WTC11 (cell line): Measurements from ENCODE around the gene MAPKAP1. TPM values are rescaled to one million over a fixed set of nuclear protein-coding genes. Genes with fewer than 3 reads are reported as not detected.

ENCODE experiments used
- ATAC-seq: fragments of 200-7000 bp; cut with Tn5 transposase; 2 replicates; pipeline ENCODE4 v1.10.0; 2021; ENCODE audit warnings: mild to moderate bottlenecking, moderate library complexity
- CTCF ChIA-PET: fragments of 300-600 bp; sonication (Branson Sonifier 250); formaldehyde crosslinking; loops from one replicate; lab custom pipeline; 2021; ENCODE audit warnings: antibody characterized with exemption; lab: Charles Lee
- POLR2A ChIA-PET: fragments of 350-600 bp; sonication (Branson Sonifier 250); formaldehyde crosslinking; loops from one replicate; lab custom pipeline; 2021; ENCODE audit warnings: antibody characterized with exemption; lab: Charles Lee
- DNase-seq: peaks from one replicate; pipeline ENCODE4 v3.0.0; 2021; ENCODE audit warnings: low spot score
- H3K27ac Mint-ChIP-seq: 2 replicates; pipeline ENCODE4 v1.8.0; 2021; ENCODE audit warnings: mixed read lengths
- H3K27me3 Mint-ChIP-seq: 2 replicates; pipeline ENCODE4 v1.8.0; 2021; ENCODE audit warnings: low read depth, mild to moderate bottlenecking, moderate library complexity, mixed read lengths
- H3K36me3 Mint-ChIP-seq: 2 replicates; pipeline ENCODE4 v1.8.0; 2021; ENCODE audit warnings: mixed read lengths
- H3K4me1 Mint-ChIP-seq: 2 replicates; pipeline ENCODE4 v1.8.0; 2022; ENCODE audit warnings: mixed read lengths
- H3K4me3 Mint-ChIP-seq: 2 replicates; pipeline ENCODE4 v1.8.0; 2021; ENCODE audit warnings: mild to moderate bottlenecking, moderate library complexity, mixed read lengths
- H3K9me3 Mint-ChIP-seq: 2 replicates; pipeline ENCODE4 v1.8.0; 2021; ENCODE audit warnings: mixed read lengths
- CREB1 ChIP-seq: sonication (generic); formaldehyde crosslinking; IDR thresholded peaks from 2 replicates; pipeline ENCODE4 v1.8.0; 2023; ENCODE audit warnings: mild to moderate bottlenecking, missing genetic modification reagents
- ETV6 ChIP-seq: sonication (generic); formaldehyde crosslinking; IDR thresholded peaks from 2 replicates; pipeline ENCODE4 v1.8.1; 2022; ENCODE audit warnings: mild to moderate bottlenecking, missing genetic modification reagents
- GABPB1 ChIP-seq: sonication (generic); formaldehyde crosslinking; IDR thresholded peaks from 2 replicates; pipeline ENCODE4 v1.8.1; 2023; ENCODE audit warnings: mild to moderate bottlenecking, missing genetic modification reagents
- GRHL2 ChIP-seq: fragments of 250-450 bp; sonication (Bioruptor Pico); IDR thresholded peaks from 2 replicates; pipeline ENCODE4 v1.8.0; 2022; ENCODE audit warnings: mild to moderate bottlenecking, moderate library complexity; ENCODE audit not compliant: insufficient replicate concordance, severe bottlenecking
- GTF2I ChIP-seq: fragments of 250-450 bp; sonication (Bioruptor Pico); conservative IDR thresholded peaks from 2 replicates; pipeline ENCODE4 v1.4.0; 2021; ENCODE audit warnings: mild to moderate bottlenecking
- IRF2 ChIP-seq: sonication (generic); formaldehyde crosslinking; IDR thresholded peaks from 2 replicates; pipeline ENCODE4 v1.8.0; 2022; ENCODE audit warnings: low read depth, missing genetic modification reagents, borderline replicate concordance
- MYBL2 ChIP-seq: sonication (generic); formaldehyde crosslinking; IDR thresholded peaks from 2 replicates; pipeline ENCODE4 v1.8.1; 2023; ENCODE audit warnings: mild to moderate bottlenecking, moderate library complexity, missing genetic modification reagents
- NFE2L1 ChIP-seq: sonication (generic); formaldehyde crosslinking; IDR thresholded peaks from 2 replicates; pipeline ENCODE4 v1.8.1; 2023; ENCODE audit warnings: missing genetic modification reagents
- NR3C1 ChIP-seq: sonication (generic); formaldehyde crosslinking; conservative IDR thresholded peaks from 2 replicates; pipeline ENCODE4 v1.8.1; 2023; ENCODE audit warnings: low read depth, mild to moderate bottlenecking, missing genetic modification reagents
- PRRX2 ChIP-seq: fragments of 250-450 bp; sonication (Bioruptor Pico); IDR thresholded peaks from 2 replicates; pipeline ENCODE4 v1.8.0; 2021; ENCODE audit warnings: mild to moderate bottlenecking
- RELA ChIP-seq: sonication (generic); formaldehyde crosslinking; IDR thresholded peaks from 2 replicates; pipeline ENCODE4 v1.8.1; 2022; ENCODE audit warnings: missing genetic modification reagents, mild to moderate bottlenecking, borderline replicate concordance
- RORB ChIP-seq: fragments of 250-450 bp; sonication (Bioruptor Pico); IDR thresholded peaks from 2 replicates; pipeline ENCODE4 v1.9.0; 2021; ENCODE audit warnings: mild to moderate bottlenecking
- TEAD1 ChIP-seq: sonication (generic); formaldehyde crosslinking; IDR thresholded peaks from 2 replicates; pipeline ENCODE4 v1.8.0; 2022; ENCODE audit warnings: mild to moderate bottlenecking, missing genetic modification reagents
- ZBTB21 ChIP-seq: sonication (generic); formaldehyde crosslinking; IDR thresholded peaks from 2 replicates; pipeline ENCODE4 v1.8.1; 2023; ENCODE audit warnings: mild to moderate bottlenecking, missing genetic modification reagents, borderline replicate concordance
- ZNF121 ChIP-seq: sonication (generic); formaldehyde crosslinking; IDR thresholded peaks from 2 replicates; pipeline ENCODE4 v1.8.0; 2023; ENCODE audit warnings: missing genetic modification reagents
- ZNF138 ChIP-seq: sonication (generic); formaldehyde crosslinking; conservative IDR thresholded peaks from 2 replicates; pipeline ENCODE4 v1.8.1; 2022; ENCODE audit warnings: mild to moderate bottlenecking, moderate library complexity, missing genetic modification reagents
- ZNF219 ChIP-seq: sonication (generic); formaldehyde crosslinking; IDR thresholded peaks from 2 replicates; pipeline ENCODE4 v1.8.0; 2023; ENCODE audit warnings: missing genetic modification reagents, mild to moderate bottlenecking, borderline replicate concordance
- ZNF317 ChIP-seq: sonication (generic); formaldehyde crosslinking; IDR thresholded peaks from 2 replicates; pipeline ENCODE4 v1.8.1; 2023; ENCODE audit warnings: low read depth, mild to moderate bottlenecking, moderate library complexity, missing genetic modification reagents, borderline replicate concordance
- ZNF423 ChIP-seq: fragments of 250-450 bp; sonication (Bioruptor Pico); IDR thresholded peaks from 2 replicates; pipeline ENCODE4 v2.1.2; 2022; ENCODE audit warnings: mild to moderate bottlenecking, moderate library complexity
- total RNA-seq: library from RNA; stranded (reverse); gene quantifications from 3 replicates; pipeline ENCODE4 v1.2.3, GENCODE V29; 2021
- TF ChIP-seq, protein P1 (sequence below): sonication (generic); formaldehyde crosslinking; IDR thresholded peaks from 2 replicates; pipeline ENCODE4 v1.8.1; 2023; ENCODE audit warnings: mild to moderate bottlenecking, missing genetic modification reagents, moderate library complexity
- TF ChIP-seq, protein P2 (sequence below): sonication (generic); formaldehyde crosslinking; IDR thresholded peaks from 2 replicates; pipeline ENCODE4 v1.8.1; 2023; ENCODE audit warnings: mild to moderate bottlenecking, missing genetic modification reagents
- TF ChIP-seq, protein P3 (sequence below): sonication (generic); formaldehyde crosslinking; IDR thresholded peaks from 2 replicates; pipeline ENCODE4 v1.8.0; 2023; ENCODE audit warnings: missing genetic modification reagents, mild to moderate bottlenecking, borderline replicate concordance

Gene MAPKAP1
- total RNA-seq, 1 experiment from 2014 or later: 111 TPM

DNA sequence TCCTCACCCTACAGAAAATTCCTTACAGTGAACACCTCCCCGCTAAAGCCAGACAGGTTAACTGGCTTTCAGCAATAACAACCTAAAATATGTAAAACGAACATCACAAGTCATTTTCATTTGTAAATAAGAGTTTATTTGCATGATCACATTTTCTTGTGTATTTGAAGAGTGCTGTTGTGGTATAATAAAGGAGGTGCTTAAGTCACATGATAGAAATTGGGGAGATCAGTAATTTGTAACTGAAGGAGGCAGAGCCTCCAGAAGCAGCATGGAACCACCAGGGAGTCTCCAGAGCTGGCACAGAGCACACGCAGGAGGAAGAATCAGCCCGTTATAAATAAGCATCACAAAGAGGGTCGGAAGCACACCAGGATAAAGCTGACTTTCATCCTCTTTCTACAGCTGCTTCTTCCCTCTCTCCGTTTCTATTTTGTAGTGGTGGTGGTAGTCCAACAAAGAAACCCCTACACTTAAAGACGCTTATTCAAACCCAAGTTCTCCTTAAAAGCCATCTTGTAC lies 210.6 kb downstream of the MAPKAP1 start:
- peaks cover 40% of the 10 kb centered on the region for H3K4me1 Mint-ChIP-seq

DNA sequence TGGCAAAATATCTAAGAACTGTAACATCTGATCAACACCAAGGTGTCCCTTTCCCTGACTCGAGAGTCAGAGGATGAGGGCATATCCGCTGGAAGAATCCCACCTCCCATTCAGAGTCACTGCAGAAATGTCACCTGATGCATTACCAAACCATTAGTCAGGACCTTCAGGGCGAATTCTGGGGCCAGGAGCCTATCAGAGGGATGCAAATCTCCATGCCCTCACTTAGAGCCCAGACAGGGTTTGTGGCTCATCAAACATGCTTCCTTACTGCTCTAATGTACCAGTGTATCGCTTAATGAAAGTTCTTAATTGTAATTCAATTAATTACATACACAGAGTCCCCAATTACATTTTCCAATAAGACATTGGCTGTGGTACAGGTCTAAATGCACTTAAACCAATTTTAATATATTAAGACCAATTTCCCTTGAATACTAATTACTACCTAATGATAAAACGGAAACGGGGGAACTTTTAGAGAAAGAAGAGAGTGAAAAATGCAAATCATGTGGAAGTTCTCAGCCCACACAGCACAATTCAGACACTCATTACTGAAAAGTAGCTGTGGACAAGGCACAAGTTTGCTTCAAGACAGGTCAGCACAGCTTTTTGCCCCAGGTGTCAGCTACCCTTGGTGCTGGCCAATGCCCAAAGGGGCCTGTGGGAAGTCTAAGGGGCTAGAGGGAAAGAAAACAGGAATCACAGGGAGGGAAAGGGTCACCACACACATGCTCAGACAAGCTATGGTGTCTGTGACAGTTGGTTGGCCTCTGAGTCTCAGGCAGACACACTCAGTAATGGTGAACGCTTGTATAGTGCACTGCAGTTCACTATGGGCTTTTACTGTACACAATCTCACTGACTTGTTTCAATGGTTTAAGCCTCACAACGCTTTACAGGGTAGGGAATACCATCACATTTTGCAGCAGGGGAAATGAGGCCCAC lies 211.6 kb downstream of the MAPKAP1 start:
- DNase-seq: no peak
- ChIA-PET POLR2A (no interaction called here), CTCF (no interaction called here)
- TF ChIP-seq, protein P1, sequence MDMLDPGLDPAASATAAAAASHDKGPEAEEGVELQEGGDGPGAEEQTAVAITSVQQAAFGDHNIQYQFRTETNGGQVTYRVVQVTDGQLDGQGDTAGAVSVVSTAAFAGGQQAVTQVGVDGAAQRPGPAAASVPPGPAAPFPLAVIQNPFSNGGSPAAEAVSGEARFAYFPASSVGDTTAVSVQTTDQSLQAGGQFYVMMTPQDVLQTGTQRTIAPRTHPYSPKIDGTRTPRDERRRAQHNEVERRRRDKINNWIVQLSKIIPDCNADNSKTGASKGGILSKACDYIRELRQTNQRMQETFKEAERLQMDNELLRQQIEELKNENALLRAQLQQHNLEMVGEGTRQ (CRISPR knock-in tag): 0 out of 2 replicates have a peak, but pooled peaks have one; percentile 13
- TF ChIP-seq RELA (CRISPR knock-in tag): no peak
- Mint-ChIP-seq H3K27ac (0 out of 2 replicates have a peak overlapping the region, but pooled peaks have one; percentile 7), H3K4me1 (peaks cover 40% of the 10 kb centered on the region), H3K4me3 (no peak overlapping the region), H3K9me3 (no peaks in the 10 kb centered on the region), H3K36me3 (no peaks in the 10 kb centered on the region), H3K27me3 (no peaks in the 10 kb centered on the region)
- ATAC-seq: peak; percentile 49; the same call in 1 of the 2 replicates

More for the DNA sequence above, 210.6 kb downstream of the MAPKAP1 start:
- Mint-ChIP-seq H3K9me3 (no peaks in the 10 kb centered on the region), H3K4me3 (no peak overlapping the region), H3K27ac (peak overlapping the region; percentile 85), H3K36me3 (no peaks in the 10 kb centered on the region), H3K27me3 (no peaks in the 10 kb centered on the region)
- ChIA-PET CTCF (interaction anchor here (1.3 kb wide), 1 partner anchor 62 kb away, joined by 3 read pairs; no protein-coding TSS in a partner anchor), POLR2A (no interaction called here)
- peak; percentile 67 for ATAC-seq
- no peak for DNase-seq
- TF ChIP-seq CREB1 (CRISPR knock-in tag) (no peak), ZBTB21 (CRISPR knock-in tag) (no peak), MYBL2 (CRISPR knock-in tag) (no peak), ZNF423 (CRISPR knock-in tag) (0 out of 2 replicates have a peak, but pooled peaks have one; percentile 7), ETV6 (CRISPR knock-in tag) (peak; percentile 67; the same call in 1 of the 2 replicates)
- TF ChIP-seq, protein P1 (CRISPR knock-in tag): peak; percentile 67
- TF ChIP-seq, protein P2, sequence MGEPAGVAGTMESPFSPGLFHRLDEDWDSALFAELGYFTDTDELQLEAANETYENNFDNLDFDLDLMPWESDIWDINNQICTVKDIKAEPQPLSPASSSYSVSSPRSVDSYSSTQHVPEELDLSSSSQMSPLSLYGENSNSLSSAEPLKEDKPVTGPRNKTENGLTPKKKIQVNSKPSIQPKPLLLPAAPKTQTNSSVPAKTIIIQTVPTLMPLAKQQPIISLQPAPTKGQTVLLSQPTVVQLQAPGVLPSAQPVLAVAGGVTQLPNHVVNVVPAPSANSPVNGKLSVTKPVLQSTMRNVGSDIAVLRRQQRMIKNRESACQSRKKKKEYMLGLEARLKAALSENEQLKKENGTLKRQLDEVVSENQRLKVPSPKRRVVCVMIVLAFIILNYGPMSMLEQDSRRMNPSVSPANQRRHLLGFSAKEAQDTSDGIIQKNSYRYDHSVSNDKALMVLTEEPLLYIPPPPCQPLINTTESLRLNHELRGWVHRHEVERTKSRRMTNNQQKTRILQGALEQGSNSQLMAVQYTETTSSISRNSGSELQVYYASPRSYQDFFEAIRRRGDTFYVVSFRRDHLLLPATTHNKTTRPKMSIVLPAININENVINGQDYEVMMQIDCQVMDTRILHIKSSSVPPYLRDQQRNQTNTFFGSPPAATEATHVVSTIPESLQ (CRISPR knock-in tag): no peak

DNA sequence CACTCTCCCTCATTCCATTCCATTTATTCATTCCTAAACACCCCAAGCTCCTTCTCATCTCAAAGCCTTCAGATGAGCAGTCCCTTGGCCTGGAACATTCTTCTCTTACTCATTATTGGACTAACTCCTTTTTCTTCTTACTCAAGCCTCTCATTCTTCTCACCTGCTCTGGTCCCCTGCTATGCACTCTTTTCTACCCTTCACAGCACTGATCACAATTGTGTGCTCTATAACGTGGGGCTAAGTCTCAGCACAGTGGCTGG lies 212.4 kb downstream of the MAPKAP1 start:
- no peaks in the 10 kb centered on the region for H3K9me3 Mint-ChIP-seq
- peak overlapping the region; percentile 29; the same call in 1 of the 2 replicates for H3K27ac Mint-ChIP-seq
- H3K27me3 Mint-ChIP-seq: no peaks in the 10 kb centered on the region
- CTCF ChIA-PET: no interaction called here
- no peak for ATAC-seq
- no peak overlapping the region for H3K4me3 Mint-ChIP-seq
- POLR2A ChIA-PET: no interaction called here
- H3K4me1 Mint-ChIP-seq: peaks cover 40% of the 10 kb centered on the region
- DNase-seq: no peak
- H3K36me3 Mint-ChIP-seq: no peaks in the 10 kb centered on the region
- TF ChIP-seq ZNF219 (CRISPR knock-in tag) (no peak), ZNF423 (CRISPR knock-in tag) (no peak), NR3C1 (CRISPR knock-in tag) (no peak), ZNF121 (CRISPR knock-in tag) (no peak), PRRX2 (no peak), IRF2 (CRISPR knock-in tag) (no peak), ZNF317 (no peak), TEAD1 (CRISPR knock-in tag) (no peak), GABPB1 (CRISPR knock-in tag) (no peak), NFE2L1 (CRISPR knock-in tag) (no peak), GTF2I (CRISPR knock-in tag) (no peak), GRHL2 (no peak), ZNF138 (CRISPR knock-in tag) (no peak), RORB (CRISPR knock-in tag) (no peak)
- TF ChIP-seq, protein P3, sequence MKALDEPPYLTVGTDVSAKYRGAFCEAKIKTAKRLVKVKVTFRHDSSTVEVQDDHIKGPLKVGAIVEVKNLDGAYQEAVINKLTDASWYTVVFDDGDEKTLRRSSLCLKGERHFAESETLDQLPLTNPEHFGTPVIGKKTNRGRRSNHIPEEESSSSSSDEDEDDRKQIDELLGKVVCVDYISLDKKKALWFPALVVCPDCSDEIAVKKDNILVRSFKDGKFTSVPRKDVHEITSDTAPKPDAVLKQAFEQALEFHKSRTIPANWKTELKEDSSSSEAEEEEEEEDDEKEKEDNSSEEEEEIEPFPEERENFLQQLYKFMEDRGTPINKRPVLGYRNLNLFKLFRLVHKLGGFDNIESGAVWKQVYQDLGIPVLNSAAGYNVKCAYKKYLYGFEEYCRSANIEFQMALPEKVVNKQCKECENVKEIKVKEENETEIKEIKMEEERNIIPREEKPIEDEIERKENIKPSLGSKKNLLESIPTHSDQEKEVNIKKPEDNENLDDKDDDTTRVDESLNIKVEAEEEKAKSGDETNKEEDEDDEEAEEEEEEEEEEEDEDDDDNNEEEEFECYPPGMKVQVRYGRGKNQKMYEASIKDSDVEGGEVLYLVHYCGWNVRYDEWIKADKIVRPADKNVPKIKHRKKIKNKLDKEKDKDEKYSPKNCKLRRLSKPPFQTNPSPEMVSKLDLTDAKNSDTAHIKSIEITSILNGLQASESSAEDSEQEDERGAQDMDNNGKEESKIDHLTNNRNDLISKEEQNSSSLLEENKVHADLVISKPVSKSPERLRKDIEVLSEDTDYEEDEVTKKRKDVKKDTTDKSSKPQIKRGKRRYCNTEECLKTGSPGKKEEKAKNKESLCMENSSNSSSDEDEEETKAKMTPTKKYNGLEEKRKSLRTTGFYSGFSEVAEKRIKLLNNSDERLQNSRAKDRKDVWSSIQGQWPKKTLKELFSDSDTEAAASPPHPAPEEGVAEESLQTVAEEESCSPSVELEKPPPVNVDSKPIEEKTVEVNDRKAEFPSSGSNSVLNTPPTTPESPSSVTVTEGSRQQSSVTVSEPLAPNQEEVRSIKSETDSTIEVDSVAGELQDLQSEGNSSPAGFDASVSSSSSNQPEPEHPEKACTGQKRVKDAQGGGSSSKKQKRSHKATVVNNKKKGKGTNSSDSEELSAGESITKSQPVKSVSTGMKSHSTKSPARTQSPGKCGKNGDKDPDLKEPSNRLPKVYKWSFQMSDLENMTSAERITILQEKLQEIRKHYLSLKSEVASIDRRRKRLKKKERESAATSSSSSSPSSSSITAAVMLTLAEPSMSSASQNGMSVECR (CRISPR knock-in tag): no peak
